Neural cell (in vitro differentiated cells): ENCODE measurements around the gene CSTB. TPM values are rescaled to one million over a fixed set of nuclear protein-coding genes. Genes with fewer than 3 reads are reported as not detected.

Experiments
- H2AFZ ChIP-seq: fragments of 200-600, 300-800 bp; sonication (generic), shearing (Covaris generic); 2 replicates; pipeline ENCODE4 v1.6.0; 2014; ENCODE audit warnings: low read depth, mild to moderate bottlenecking, antibody characterized with exemption, low read length, moderate library complexity
- H3F3A ChIP-seq: fragments of 200-600 bp; shearing (Covaris generic); 2 replicates; pipeline ENCODE4 v1.6.1; 2016; ENCODE audit warnings: mild to moderate bottlenecking, moderate library complexity, mixed read lengths, antibody characterized with exemption, low read length; ENCODE audit not compliant: insufficient read depth, poor library complexity, severe bottlenecking
- H3K27ac ChIP-seq: fragments of 200-600, 300-800 bp; sonication (generic), shearing (Covaris generic); 2 replicates; pipeline ENCODE4 v1.5.1; 2014; ENCODE audit warnings: mild to moderate bottlenecking, low read length, moderate library complexity
- H3K27me3 ChIP-seq: fragments of 300-800, 200-600 bp; sonication (generic), shearing (Covaris generic); 2 replicates; pipeline ENCODE4 v1.6.0; 2014; ENCODE audit warnings: mild to moderate bottlenecking, low read depth, low read length, moderate library complexity; ENCODE audit not compliant: insufficient read depth
- H3K36me3 ChIP-seq: fragments of 300-800, 200-600 bp; sonication (generic), shearing (Covaris generic); 2 replicates; pipeline ENCODE4 v1.5.1; 2014; ENCODE audit warnings: mild to moderate bottlenecking, antibody characterized with exemption, low read length, moderate library complexity; ENCODE audit not compliant: insufficient read depth
- H3K4me2 ChIP-seq: fragments of 300-800, 200-600 bp; sonication (generic), shearing (Covaris generic); 2 replicates; pipeline ENCODE4 v1.6.0; 2014; ENCODE audit warnings: mild to moderate bottlenecking, low read length
- H3K4me3 ChIP-seq: fragments of 300-800, 200-600 bp; sonication (generic), shearing (Covaris generic); 2 replicates; pipeline ENCODE4 v1.5.1; 2014; ENCODE audit warnings: mild to moderate bottlenecking, low read length, moderate library complexity
- H3K79me2 ChIP-seq: fragments of 200-600 bp; shearing (Covaris generic); replicated peaks from 2 replicates; pipeline ENCODE4 v1.6.0; 2014; ENCODE audit warnings: mild to moderate bottlenecking, low read length, moderate library complexity; ENCODE audit not compliant: insufficient read depth
- H3K9ac ChIP-seq: fragments of 300-800, 200-600 bp; sonication (generic), shearing (Covaris generic); 2 replicates; pipeline ENCODE4 v1.6.1; 2016; ENCODE audit warnings: mild to moderate bottlenecking, low read length, mixed read lengths
- H3K9me2 ChIP-seq: fragments of 200-600 bp; shearing (Covaris generic); 2 replicates; pipeline ENCODE4 v1.6.1; 2016; ENCODE audit warnings: mild to moderate bottlenecking, low read length, mixed read lengths; ENCODE audit not compliant: insufficient read depth
- H3K9me3 ChIP-seq: fragments of 200-600, 300-800 bp; sonication (generic), shearing (Covaris generic); 2 replicates; pipeline ENCODE4 v1.6.1; 2016; ENCODE audit warnings: mild to moderate bottlenecking, mixed run types, low read length, moderate library complexity, mixed read lengths
- H4K20me1 ChIP-seq: fragments of 200-600 bp; shearing (Covaris generic); 2 replicates; pipeline ENCODE4 v1.6.1; 2016; ENCODE audit warnings: mild to moderate bottlenecking, mixed run types; ENCODE audit not compliant: insufficient read depth
- EZH2 ChIP-seq: fragments of 200-600, 300-800 bp; shearing (Covaris generic), sonication (generic); IDR thresholded peaks from 2 replicates; pipeline ENCODE4 v1.6.1; 2014; ENCODE audit warnings: antibody characterized with exemption, low read length, borderline replicate concordance, mild to moderate bottlenecking; ENCODE audit not compliant: insufficient read depth, poor library complexity, severe bottlenecking
- MXI1 ChIP-seq: fragments of 450-650 bp; conservative IDR thresholded peaks from 2 replicates; pipeline ENCODE4 v1.6.1; 2014; ENCODE audit warnings: antibody characterized with exemption, mild to moderate bottlenecking; ENCODE audit not compliant: poor library complexity, severe bottlenecking
- POLR2AphosphoS5 ChIP-seq: IDR thresholded peaks from 2 replicates; pipeline ENCODE4 v1.6.1; 2012
- RAD21 ChIP-seq: fragments of 450-650 bp; conservative IDR thresholded peaks from 2 replicates; pipeline ENCODE4 v1.6.1; 2014; ENCODE audit warnings: antibody characterized with exemption, mild to moderate bottlenecking, moderate library complexity
- SMC3 ChIP-seq: fragments of 450-650 bp; conservative IDR thresholded peaks from 2 replicates; pipeline ENCODE4 v1.6.1; 2014; ENCODE audit warnings: antibody characterized with exemption, mild to moderate bottlenecking, moderate library complexity; ENCODE audit not compliant: poor library complexity
- polyA plus RNA-seq: library from polyadenylated mRNA; depleted of rRNA; stranded (reverse); fragments of >200 nt; gene quantifications from 2 replicates; pipeline ENCODE4 v1.2.3, GENCODE V29; 2014
- TF ChIP-seq, protein P1 (sequence below): IDR thresholded peaks from 2 replicates; pipeline ENCODE4 v1.6.1; 2012; ENCODE audit warnings: borderline replicate concordance

CSTB gene
- polyA plus RNA-seq, 1 donor from 2014 or later = 9.7 TPM

DNA sequence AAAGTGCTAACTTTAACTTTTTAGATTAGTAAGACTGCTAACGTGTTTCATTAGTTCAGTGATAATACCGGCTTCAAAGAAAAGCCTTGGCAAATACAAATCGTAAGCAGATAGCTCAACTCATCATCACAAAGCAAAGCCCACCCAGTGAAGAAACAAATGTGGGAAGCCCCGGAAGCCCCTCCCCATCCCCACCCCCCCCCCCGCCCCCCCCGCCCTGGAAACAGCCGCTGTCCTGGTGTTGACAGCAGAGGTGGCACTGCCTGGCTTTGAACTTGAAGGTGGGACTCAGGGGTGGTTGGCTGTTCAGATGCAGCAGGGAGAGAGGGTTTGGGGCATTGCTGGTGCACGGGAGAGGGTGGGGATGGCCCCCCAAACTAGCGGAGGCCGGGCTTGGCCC lies 43.0 kb downstream of the CSTB start:
- no peak overlapping the region for H3K4me2 ChIP-seq
- no peaks in the 10 kb centered on the region for H4K20me1 ChIP-seq
- no peak overlapping the region for H3K9ac ChIP-seq

DNA sequence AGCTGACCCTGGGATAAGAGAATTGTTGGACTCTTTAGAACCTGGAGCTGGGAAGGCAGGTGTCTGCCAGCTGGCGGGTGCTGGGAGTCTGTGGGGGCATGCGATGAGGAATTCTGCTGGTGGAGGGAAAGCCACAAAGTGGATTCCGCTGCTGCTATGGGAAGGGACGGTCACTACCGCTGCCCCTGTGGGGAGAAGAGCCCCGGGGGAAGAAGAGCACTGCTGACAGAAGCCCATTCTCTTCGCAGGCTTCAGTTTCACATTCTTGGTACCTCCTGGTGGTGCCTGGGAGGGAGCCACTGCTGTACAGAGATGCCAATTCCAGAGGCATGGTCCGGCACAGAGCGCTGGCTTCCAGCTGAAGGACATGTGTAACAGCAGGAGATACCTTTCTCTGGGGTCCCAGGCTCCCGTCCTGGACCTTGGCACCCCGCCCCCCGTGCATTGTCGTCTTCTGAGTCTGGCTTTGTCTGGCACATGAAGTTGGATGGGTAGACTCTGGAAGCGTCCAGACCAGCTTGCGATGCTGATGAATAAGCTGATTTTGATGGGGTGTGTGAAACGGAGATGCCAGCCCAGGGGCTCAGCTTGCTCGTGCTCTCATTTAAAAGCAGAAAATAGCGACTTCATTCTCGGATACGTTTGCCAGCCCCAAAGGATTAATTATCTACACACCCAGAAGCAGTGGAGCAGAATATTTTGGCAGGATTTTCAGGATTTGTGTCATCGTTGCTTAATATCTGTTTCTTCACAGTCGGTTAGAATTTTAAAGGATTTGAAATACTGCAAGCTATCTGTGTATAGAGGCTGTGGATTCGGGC lies 44.0 kb downstream of the CSTB start:
- Histone ChIP-seq H3K4me3 (no peak overlapping the region), H3F3A (no peaks in the 10 kb centered on the region), H2AFZ (no peak overlapping the region), H3K9me2 (no peaks in the 10 kb centered on the region), H4K20me1 (no peaks in the 10 kb centered on the region), H3K27ac (no peak overlapping the region), H3K27me3 (no peaks in the 10 kb centered on the region), H3K9ac (no peak overlapping the region), H3K79me2 (no peaks in the 10 kb centered on the region), H3K9me3 (no peaks in the 10 kb centered on the region), H3K36me3 (no peaks in the 10 kb centered on the region), H3K4me2 (no peak overlapping the region)
- no peak for TF ChIP-seq RAD21
- no peak for TF ChIP-seq POLR2AphosphoS5
- no peak for TF ChIP-seq MXI1
- no peak for TF ChIP-seq SMC3

More for the DNA sequence above, 43.0 kb downstream of the CSTB start:
- Histone ChIP-seq H3K79me2 (no peaks in the 10 kb centered on the region), H3K36me3 (no peaks in the 10 kb centered on the region), H3F3A (no peaks in the 10 kb centered on the region), H3K9me2 (no peaks in the 10 kb centered on the region), H3K27ac (no peak overlapping the region), H2AFZ (no peak overlapping the region), H3K9me3 (no peaks in the 10 kb centered on the region), H3K4me3 (no peak overlapping the region), H3K27me3 (no peaks in the 10 kb centered on the region)
- no peak for TF ChIP-seq EZH2
- no peak for TF ChIP-seq RAD21
- no peak for TF ChIP-seq SMC3

DNA sequence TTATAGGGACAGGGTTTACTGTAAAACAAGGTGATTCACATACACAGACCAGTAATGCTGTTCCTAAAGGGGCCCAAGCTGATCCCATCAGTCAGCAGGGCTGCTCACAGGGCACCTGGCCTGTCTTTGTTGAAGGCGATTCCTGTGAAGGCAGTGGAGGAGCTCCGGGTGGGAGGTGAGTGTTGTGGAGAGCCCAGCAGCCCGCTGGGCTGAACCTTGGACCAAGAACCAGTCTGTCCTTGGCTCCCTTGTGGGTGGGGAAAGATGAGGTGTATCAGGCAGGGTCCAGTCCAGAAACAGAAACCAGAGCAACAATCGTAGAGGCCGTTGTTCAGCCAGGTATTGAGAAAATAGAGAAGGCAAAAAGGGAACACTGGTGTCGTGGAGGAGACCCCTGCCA lies 44.6 kb downstream of the CSTB start:
- Histone ChIP-seq H3K79me2 (no peaks in the 10 kb centered on the region), H3K9ac (no peak overlapping the region)

More for the DNA sequence above, 44.6 kb downstream of the CSTB start:
- Histone ChIP-seq H3K9me3 (no peaks in the 10 kb centered on the region), H3K36me3 (no peaks in the 10 kb centered on the region), H4K20me1 (no peaks in the 10 kb centered on the region), H3F3A (no peaks in the 10 kb centered on the region), H3K9me2 (no peaks in the 10 kb centered on the region), H3K4me3 (no peak overlapping the region), H2AFZ (no peak overlapping the region), H3K27ac (no peak overlapping the region), H3K27me3 (no peaks in the 10 kb centered on the region), H3K4me2 (no peak overlapping the region)
- TF ChIP-seq, protein P1, sequence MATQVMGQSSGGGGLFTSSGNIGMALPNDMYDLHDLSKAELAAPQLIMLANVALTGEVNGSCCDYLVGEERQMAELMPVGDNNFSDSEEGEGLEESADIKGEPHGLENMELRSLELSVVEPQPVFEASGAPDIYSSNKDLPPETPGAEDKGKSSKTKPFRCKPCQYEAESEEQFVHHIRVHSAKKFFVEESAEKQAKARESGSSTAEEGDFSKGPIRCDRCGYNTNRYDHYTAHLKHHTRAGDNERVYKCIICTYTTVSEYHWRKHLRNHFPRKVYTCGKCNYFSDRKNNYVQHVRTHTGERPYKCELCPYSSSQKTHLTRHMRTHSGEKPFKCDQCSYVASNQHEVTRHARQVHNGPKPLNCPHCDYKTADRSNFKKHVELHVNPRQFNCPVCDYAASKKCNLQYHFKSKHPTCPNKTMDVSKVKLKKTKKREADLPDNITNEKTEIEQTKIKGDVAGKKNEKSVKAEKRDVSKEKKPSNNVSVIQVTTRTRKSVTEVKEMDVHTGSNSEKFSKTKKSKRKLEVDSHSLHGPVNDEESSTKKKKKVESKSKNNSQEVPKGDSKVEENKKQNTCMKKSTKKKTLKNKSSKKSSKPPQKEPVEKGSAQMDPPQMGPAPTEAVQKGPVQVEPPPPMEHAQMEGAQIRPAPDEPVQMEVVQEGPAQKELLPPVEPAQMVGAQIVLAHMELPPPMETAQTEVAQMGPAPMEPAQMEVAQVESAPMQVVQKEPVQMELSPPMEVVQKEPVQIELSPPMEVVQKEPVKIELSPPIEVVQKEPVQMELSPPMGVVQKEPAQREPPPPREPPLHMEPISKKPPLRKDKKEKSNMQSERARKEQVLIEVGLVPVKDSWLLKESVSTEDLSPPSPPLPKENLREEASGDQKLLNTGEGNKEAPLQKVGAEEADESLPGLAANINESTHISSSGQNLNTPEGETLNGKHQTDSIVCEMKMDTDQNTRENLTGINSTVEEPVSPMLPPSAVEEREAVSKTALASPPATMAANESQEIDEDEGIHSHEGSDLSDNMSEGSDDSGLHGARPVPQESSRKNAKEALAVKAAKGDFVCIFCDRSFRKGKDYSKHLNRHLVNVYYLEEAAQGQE = no peak
- TF ChIP-seq POLR2AphosphoS5 (no peak), MXI1 (no peak), SMC3 (no peak)
